Fibroblast of skin of right biceps (primary cell): Measurements from ENCODE around the gene CD46.

Experiments used
- DNase-seq: peaks from one replicate; pipeline ENCODE4 v3.0.0-alpha.2; 2013

CD46 gene

DNA sequence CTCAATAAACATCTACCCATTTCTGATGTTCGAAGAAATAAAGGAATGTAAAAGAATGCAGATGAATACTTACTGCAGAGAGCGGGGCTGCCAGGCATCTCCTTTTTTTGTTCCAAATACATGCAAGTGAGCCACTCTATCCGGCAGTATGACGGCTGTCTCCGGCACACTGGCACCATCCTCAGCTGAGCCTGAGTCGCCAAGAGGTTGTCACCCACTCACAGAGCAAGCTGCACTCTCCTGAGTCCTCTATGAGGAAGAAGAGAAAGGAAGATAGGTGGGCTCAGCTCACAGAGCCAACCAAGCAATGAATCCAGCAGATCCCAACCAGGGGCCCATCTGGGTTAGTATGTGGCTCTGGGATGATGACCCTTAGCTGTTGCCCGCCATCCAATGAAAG, 65.3 kb downstream of the CD46 start:
- DNase-seq: no peak

DNA sequence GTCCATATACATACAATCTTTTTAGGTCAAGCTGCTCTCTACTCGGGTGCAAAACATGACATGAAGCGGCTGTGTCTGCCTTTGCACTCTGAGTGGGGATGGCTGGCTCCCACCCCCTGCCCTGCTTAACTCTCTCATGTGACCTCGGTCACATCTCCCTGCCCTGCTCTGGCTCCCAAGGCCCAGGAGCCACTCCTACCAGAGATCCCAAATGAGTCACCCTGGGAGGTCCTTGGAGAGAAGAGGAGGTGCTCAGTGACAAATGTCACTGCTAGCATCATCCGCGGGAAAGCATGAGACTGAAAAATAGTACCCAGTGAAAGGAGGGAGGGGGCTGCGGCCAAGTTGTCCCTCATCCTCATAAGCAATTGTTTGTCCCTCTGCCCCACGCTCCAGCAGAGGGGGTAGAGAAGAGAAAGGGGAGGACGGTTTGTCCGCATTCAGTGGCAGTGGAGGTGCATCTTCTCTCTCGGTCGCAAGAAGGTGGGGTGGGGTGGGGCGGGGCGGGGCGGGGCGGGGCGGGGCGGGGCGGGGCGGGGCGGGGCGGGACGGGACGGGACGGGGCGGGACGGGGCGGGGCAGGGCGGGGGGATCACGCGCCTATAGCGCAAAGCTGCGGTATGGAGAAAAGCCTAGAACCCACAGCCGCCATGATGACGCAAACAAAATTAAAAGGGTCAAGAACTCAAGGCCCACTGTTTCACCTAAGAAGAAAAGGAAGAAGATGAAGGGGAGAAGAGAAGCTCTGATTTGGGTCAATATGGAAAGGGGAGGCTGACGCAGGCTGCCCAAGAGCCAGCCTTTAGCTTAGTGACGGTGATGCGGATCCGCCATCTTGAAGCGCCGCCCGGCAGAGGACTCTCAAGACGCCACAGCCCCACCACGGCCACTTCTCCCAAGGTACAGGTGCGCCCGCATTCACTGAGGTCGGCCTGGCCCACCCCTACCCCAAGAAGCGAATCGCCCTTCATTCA, 66.2 kb downstream of the CD46 start:
- no peak for DNase-seq

DNA sequence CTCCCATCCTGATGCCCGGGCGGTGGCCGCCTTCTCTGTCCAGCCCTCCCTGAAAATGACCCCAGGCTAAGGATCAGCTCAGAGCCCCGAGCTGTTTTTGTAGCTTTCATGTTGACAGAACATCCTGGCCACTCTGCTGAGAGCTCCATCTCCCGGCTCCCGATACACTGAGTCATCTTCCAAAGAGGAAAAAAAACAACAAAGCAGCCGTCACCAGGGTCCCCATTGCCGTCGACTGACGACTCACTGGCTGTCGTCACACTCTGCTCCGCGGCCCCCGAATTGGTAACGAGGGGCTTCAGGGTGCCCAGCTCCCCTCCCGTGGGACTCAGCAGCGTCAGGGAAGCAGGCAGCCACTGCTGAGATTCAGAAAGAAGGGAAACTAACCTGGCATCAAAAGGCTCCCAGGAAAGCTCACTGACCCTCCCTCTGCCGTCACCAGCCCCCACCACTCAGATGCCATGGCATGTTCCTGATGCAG, 67.2 kb downstream of the CD46 start:
- DNase-seq: peak; percentile 67

DNA sequence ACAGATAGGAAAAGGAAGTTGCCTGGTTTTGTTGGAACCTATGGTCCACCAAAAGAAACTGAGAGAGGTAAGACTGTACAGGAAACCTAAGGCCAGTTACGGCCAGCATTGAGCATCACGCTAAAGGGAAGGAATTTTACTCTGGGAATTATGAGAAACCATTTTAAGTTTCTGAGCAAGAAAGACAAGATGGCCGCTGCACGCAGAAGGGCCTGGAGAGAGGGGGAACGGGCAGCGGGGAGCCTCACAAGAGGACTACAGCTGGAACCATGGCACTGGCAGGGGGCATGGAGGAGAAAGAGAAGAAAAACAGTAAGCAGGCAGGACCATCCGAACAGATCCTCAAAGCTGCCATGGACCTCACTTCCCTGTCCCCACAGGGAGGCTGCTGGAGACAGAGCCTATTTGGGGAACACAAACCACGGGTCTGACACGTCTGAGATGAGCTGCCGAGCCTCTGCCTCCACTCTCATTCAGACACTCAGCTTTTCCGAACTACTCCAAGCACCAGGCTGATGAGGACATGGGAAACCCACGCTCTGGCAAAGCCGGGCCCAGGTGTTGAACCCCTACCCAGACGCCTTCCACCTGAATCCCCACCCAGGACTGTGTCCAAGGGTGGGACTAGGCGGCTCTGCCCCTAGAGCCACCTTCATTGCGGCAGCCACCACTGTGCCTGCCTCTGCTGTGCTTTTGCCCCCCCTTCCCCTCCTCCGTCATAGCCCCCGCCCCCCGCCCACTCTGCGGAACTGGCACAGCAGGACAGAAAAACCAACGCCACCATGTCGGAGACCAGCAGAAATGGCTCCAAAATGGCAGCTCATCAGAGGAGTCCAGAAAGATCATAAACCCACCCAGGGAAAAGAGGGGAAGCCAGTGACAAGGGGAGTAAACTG, 69.0 kb downstream of the CD46 start:
- DNase-seq: no peak

DNA sequence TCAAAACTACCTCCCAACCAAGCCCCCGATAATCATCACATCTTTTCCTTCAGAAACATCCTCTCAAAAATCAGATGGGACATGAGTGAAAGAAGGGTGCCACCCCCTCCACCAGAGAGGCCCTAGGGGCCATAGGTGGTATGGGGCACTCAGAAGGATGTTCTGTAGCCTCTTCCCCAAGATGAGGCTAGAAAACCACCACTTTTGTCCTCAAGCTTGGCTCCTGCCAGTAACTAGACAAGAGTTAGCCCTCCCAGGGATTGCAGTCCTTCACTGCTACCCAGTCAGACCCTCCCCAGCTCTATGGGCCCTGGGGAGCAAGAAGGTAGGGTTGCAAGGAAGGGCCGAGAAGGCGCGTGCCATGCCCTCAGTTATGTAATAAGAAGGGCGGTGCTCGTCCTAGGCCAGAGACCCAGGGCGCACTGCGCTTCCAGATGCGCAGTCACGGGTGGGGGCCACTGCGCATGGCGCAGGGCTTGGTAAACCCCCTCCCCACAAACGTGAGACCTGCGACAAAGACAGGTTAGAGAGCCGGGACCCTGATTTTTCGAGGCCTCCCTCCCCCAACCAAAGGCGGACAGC, 69.7 kb downstream of the CD46 start:
- no peak for DNase-seq

DNA sequence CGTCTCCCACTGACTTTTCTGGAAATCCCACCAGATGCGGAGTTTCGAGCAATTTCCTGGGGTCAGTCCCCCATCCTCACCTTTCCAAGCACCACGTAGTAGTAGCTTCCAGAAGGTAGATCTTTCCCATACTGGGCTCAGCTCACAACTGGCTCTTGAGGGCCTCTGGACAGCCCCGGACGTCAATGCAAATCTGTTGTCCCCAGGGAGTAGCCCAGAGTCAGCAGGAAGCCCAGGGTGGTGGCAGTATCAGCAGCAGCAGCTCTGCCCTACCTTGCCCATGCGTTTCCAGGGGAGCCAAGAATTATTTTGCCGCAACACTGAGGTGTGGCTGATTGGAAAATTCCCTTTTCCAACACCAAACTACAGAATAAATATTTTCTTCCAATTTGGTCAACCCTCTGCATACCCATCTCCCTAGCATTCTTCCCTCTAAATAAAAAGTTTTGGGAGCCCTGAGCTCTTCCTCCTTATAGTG, 70.3 kb downstream of the CD46 start:
- DNase-seq: no peak

DNA sequence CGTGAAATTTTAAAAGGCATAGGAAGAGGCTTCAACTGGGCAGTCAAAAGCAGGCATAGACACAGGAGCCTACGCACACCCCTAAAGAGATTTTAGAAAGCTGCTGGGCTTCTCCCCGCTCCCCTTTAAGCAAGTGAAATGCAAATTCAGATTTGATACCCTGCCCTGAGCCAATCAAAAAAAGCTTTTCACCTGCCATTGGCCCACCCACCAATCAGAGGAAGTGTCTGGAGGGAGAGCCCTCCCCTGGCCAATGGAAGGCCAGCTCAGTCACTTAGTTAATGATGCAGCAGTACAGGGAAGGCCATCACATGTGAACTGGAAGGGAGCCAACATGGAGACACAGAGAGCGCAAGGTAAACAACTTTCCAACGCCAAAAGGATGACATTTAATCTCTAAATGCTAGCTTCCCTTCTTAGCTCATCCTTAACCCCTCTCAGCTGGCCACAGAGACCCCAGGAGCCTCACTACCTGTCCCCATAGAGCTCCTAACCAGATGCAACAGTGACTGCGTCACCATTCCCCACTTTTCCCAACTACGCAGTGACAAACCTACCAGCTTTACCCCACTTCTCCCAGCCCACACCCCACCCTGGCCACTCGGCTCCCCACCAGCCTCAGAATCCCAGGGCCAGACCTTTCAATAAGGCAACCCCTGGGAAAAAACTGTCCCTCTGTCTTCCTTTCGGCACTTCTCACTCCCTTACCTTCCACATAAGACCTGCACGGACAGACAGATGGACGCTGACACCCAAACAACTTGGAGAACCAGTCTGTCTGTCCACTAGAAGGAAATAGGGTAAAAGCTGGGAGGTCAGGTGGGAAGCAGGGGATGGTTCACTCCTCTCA, 71.0 kb downstream of the CD46 start:
- no peak for DNase-seq

DNA sequence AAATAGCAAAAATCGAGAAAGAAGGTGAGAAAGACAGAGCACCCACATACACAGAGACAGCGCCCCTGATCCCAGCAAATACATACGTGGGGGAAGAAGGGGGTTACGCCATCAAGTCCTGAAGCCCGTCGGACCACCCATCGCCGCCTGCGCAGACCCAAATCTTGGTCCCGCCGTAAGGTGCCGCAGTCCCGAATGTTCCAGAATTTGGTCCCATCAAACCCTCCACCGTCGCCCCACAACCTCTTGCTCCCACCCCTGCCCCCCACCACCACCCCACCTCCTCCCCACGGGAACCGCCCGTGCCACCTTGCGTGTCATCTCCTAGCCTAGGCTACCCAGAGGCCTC, 71.7 kb downstream of the CD46 start:
- no peak for DNase-seq

DNA sequence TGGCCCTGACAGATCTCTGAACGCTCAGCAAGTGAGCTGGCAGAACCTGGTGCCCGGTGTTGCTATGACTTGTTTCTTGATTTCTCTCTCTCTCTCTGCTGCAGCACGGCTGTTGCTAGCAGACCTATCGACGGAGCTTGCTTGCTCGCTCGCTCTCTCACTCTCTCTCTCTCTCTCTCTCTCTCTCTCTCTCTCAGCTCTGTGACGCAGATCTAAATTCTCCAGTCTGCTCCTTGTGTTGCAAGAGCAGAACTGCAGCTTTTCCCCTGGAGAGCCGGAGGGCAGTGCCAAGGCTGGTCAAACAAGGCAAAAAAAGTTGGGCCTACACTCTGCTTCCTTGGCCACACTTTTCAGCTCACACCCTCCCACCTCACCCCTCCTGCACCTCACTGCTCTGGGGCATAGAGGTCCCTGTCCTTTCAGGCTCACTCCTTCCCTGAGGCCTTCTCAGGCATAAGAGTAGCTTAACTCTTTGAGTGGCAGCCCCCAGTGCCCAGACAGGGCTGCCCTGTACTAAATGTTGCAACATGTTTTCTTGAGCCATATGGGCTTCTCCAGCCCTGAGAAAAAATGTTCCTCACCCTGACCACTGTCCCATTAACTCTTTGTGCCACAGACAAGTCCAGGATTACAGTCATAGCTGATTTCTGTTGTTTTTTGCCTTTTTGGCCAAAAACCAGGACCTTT, 72.2 kb downstream of the CD46 start:
- DNase-seq: peak; percentile 86

DNA sequence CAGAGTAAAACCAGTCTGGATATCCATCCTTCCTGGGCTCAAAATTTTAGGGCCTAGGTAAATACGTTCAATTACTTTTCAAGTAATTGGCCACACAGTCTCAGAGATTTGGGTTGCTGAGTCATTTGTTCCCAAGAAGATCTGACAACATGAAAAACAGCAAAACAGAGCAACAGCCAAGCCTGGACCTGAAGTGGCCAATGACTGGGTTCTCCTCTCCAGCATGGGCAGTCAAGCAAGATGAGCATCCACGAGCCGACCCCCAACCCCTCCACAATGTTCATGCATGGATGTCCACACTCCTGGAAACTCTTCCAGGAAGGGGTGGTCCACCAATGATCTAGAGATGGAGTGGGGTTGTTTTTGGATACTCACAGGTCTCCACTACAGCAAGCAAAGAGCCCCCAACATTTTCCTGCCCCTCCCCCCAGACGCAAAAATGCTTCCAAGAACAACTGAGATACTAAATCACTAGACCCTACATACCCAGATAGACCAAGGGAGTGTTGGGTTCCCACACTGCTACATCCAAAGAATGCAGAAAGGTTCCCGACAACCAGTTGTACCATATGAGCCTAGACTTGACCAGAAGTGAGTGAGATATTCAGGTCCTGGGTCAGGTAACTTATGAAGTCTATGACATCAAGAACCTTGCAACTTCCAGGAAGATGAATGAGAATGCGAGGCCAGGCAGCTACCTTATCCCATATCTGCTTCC, 73.0 kb downstream of the CD46 start:
- no peak for DNase-seq

DNA sequence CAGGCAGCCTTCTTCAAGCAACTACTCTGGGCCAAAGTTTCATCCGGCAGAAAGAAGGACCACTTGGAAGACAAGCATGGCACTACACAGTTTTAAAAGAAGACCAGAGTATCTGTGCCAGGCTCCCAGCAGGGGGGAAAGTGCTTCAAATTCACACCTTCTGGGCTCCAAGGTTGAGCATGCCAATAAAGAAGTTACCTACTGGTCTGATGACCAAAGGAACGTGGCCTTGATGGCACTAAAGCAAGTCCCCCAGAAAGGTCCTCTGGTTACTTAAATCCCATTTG, 73.5 kb downstream of the CD46 start:
- no peak for DNase-seq

DNA sequence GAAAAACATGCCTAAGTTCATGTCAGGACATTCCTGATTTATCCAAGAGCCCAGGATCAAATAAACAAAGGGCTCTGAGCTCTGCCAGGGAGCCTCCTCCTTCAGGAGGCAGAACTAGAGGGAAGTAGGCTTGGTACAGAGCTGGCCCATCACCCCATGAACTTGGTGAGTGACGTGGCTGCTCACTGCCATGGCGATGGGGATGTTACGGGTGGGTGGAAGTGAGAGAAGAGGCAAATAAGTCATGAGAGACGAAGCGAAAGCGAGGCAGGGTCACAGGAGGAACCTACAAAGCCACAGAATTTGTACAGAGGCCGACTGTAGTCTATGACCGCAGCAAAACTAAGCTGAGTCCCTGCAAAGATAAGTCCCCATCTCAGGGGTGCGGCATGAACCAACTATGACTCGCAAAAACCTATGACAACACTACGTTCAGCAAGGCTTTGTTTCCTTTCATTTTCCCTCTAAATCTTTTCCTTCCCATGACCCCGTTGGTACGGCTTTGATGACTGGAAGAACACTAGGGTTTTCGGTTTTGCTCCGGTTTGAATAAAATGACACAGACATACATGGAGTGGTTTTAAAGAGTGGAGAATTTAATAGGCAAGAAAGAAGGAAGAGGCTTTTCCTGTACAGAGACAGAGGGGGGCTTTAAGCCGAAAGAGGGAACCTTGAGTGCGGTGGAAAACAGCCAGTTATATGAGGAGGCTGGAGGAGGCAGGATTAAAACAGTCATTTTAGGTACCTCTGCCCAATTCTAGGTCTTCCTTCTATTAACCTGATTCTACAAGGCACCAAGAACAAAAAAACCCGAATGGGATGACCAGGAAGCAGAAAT, 74.1 kb downstream of the CD46 start:
- no peak for DNase-seq

DNA sequence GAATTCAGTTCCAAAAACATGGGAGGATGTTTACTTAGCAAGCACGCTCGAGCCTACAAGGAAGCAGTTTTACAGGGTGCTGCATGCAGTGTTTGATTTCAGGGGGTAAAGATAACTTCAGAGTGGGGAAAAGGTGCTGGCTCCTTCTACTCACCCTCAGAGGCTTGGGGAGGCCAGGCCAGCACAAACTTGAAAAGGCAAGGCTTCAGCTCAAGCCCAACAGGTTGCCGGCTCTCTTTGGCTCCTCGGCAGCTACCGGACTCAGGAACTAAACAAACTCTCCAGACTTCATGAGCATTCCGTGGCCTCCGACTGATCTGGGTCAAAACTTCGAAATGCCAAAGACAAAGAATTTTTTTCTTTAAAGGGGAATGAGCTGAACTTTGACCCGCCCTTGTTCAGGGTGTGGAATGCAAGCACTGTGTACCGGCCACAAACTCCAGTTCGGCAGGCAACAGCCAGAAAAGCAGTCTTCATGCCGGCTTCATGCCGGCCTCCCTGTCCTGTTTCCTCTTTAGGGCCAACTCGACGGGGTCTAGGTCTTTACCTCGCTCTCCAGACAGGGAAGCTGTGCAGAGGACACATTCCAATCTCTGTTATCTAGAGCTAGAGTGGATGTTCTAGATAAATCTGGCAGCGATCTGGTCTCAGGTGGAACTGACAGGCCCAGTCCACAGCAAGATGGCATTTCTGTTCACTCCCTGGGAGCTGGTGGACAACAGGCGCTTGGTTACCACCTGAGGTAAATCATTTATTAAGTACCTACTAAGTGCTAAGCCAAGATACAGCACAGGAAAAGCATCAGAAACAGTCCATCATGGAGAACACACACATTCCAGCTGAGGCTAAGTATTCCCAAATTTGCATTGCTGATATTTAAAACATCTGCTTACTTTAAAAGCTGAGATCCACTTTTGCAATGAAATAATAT, 75.0 kb downstream of the CD46 start:
- no peak for DNase-seq

DNA sequence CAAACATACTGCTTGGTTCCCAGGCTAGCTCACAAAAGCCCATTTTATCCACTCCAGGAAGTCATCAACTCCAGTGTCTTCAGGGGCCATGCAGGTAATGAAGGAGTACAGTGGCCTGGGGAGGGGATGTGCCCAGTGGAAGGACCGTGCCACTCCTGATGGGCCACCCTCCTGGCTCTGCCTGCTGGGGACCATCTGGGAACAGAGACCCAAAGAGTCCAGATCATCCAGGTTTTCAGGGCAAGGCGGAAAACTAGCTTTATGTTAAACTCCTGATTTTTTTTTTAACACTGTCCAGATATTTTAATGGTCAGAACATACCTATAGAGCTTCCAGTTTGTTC, 75.6 kb downstream of the CD46 start:
- no peak for DNase-seq

DNA sequence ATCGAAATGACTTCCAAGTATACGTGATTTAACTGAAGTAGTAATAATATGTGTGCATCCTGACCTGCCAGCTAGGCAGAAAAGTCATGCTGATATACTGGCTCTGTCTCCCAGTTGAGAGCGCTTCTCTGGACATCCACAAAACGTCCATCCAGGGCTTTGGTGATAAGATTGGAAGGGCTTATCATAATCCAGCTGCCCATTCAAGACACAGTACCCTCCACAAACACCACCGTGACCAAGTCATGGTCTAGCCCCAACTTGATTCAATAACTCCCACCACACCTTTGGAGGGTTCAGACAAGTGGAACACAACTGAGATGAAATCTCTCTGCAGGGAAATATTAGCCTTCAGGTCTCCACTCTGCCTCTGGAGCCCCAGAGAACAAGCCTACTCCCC, 76.2 kb downstream of the CD46 start:
- no peak for DNase-seq

DNA sequence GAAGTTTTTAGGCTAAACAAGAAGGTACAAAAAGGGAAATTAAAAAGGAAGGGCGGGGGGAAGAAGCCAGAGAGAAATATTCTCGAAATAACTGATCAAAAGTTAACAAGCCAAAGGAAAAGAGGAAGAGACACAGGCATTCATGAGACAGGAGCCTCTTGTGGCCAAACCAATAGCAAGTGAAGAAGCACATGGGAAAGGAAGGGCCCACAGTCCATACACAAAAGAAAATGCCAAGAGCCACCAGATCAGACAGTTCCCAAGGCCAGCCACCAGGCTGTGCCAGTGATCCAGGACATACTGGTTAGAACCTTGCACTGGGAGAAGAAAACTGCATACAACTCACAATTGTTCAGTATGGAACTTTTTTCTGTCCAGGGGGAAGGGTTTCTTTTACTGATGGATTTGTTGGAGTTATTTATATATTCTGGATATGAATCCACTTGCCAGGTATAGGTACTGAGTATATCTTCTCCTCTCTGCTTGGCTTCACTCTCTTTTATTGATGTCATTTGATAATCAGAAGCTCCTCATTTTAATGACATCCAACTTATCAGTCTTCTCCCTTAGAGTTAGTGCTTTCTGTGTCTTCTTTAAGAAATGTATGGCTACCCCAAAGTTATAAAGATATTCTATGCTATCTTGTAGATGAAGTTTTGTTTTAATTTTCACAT, 76.8 kb downstream of the CD46 start:
- peak; percentile 70 for DNase-seq

DNA sequence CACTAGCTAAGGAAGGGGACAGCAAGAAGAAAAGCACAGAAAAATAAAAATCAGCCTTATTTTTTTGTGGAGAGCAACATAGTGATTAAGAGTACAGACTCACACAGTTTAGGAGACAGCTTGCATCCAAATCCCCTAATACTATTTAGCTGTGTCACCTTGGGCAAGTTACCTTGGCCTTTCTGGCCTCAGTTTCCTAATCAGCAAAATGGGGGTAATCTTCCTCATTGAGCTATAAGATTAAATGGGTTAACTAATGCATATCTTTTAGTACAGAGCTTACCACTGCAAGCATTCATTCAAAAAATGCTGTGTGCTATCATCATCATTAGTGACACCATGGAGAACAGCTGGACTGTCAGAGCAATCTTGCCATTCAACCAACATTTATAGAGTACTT, 77.7 kb downstream of the CD46 start:
- DNase-seq: no peak

DNA sequence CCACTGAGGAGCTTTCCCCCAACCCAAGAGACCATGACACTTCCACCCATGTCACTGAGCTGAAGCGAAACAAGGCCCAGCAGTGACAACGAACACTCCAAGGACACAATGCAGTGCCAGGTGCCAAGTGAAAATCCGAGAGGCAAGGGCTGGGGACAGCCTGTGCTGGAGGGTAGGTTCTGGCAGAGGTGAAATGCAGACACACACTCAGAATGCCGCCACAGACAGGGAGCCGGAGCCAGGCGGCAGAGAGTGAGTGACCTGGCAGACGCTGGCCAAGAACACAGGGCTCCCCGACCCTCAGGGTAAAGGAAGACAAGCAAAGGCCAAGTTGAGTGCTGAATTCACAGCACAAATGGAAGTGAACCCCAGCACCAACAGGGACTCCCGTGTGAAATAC, 78.9 kb downstream of the CD46 start:
- no peak for DNase-seq
